ELF-1 (cell line): ENCODE measurements around the gene METTL8.
A peak's percentile ranks its signal among the peaks of the same experiment; 100 is the strongest.
"Not testable (repeated sequence)": the region's sequence is repeated elsewhere in the genome, so short reads cannot be mapped to it uniquely, and the experiment has no call there.

Experiments
- DNase-seq: peaks from one replicate; pipeline ENCODE4 v3.0.0-alpha.2; 2016; ENCODE audit warnings: low read depth, low spot score

The METTL8 gene

DNA sequence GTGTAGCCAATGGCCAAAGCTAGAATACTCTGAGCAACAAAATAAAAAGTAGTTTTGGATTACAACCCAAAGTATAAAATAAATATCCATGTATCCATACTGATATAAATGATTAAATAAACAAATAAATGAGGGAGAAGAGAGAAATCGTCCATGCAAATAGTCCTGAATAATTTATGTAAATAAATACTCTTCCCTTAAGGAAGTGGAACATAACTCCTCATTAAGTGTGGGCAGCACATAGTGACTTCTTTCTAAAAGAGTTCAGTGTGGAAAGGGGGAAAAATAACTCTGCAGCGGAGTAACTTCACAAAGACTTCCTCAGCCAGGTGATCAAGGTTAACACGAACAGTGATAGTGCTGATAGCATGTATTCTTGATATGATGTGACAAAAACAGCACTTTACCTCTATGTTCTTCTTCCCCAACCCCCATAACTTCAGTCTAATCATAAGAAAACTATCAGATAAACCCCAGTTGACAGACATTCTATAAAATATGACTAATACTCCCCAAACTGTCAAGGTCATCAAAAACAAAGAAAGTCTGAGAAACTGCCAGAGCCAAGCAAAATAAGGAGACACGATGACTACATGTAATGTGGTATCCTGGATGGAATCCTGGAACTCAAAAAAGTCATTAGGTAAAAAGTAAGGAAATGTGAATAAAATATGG, 30.7 kb downstream of the METTL8 start:
- DNase-seq = no peak

- no peak for DNase-seq
Observed at GRCh38 chr2:171401947-171402346, 31.8 kb downstream of the METTL8 start.

DNA sequence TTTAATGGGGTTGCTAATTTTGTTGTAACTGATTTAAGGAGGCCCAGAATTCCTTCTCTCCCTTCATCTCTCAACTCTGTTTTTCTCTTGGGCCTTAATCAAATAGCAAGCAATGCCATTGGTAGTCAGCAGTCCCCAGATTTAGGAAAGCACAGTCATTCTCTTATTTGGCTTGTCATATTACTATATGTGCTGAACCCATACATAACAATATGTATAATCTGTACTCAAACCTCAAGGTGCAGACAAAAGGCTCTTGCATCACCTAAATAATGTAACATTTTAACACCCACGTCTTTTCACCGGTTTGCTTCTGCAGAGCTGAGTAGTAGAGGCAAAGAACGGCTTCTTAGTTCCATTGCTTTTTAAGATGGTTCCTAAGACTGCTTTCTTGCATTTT, 33.4 kb downstream of the METTL8 start:
- DNase-seq = no peak

DNA sequence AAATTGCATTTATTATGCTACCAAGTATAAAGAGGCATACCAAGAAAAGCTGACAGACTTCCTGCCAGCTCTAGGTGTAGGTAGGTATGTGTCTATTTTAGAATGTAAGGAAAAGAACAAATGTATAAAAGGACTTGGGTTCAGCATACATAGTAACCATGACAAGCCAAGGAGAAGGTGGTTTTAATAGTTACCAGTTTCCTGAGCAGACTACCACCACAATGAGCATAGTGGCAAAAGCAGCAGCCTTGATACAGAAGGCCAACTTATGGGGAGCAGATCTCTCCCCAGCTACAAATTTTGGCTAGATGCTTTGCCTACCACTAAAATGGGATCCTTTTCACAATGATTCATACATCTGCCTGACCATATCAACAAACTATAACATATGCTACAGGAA, 34.5 kb downstream of the METTL8 start:
- no peak for DNase-seq

- no peak for DNase-seq
Observed at GRCh38 chr2:171394164-171394740, 39.5 kb downstream of the METTL8 start.

- no peak for DNase-seq
Observed at GRCh38 chr2:171393487-171393886, 40.3 kb downstream of the METTL8 start.

GRCh38 chr2:171391532-171391931, 42.3 kb downstream of the METTL8 start:
- no peak for DNase-seq

- DNase-seq = no peak
Observed at GRCh38 chr2:171390941-171391516, 42.8 kb downstream of the METTL8 start.

DNA sequence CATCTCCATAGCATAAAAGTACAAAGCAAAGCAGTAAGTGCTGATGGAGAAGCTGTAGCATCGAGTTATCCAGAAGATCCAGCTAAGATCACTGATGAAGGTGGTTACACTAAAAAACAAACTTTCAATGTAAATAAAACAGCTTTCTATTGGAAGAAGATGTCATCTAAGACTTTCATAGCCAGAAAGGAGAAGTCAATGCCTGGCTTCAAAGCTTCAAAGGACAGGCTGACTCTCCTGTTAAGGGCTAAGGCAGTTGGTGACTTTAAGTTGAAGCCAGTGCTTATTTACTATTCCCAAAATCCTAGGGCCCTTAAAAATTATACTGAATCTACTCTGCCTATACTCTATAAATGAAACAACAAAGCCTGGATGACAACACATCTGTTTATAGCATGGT, 44.0 kb downstream of the METTL8 start:
- DNase-seq = no peak

DNA sequence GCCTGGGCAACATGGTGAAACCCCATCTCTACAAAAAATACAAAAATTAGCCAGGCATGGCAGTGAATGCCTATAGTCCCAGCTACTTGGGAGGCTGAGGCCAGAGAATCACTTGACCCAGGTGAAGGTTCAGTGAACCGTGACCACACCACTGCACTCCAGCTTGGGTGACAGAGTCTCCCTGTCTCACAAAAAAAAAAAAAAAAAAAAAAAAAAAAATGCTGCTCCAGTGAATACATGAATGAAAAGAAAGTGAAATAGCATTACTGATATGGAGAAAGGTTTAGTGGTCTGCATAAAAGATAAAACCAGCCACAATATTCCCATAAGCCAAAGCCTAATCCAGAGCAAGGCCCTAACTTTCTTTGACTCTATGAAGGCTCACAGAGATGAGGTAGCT, 44.5 kb downstream of the METTL8 start:
- no peak for DNase-seq

DNA sequence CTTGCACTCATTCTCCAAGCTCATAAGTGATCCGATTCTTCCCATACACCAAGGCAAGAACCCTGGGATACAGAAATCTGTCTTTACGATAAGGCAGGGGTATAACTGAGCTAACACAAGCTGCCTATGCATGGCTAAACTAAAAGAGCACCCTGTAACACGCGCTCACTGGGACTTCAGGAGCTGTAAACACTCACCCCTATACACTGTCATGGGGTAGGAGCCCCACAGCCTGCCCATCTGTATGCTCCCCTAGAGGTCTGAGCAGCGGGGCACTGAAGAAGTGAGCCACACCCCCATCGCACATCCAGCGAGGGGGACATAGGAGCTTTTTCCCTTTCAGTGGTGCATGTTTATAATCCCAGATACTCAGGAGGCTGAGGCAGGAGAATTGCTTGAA, 46.7 kb downstream of the METTL8 start:
- DNase-seq = no peak

DNA sequence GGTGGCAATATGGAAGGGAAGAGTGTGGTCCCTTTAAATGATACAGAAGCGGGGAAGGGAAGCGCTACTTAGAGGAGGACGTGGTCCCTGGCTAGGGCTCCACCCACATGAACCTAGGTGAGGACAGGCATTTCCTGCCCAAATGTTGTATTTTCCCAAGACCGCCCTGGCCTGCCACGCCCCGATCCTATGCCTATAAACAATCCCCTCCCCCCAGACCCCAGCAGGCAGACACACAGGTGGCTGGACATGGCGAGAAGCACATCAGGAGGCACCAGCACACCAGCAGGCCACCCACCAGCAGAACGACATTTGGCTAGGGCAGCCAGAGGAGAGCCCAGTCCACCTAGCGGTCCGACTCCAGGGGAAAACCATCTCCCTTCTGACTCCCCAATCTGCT, 47.2 kb downstream of the METTL8 start:
- DNase-seq = peak; percentile 77

GRCh38 chr2:171383134-171383533, 50.7 kb downstream of the METTL8 start:
- DNase-seq = no peak

- not testable (repeated sequence) for DNase-seq
Observed at GRCh38 chr2:171382175-171382574, 51.6 kb downstream of the METTL8 start.

- not testable (repeated sequence) for DNase-seq
Observed at GRCh38 chr2:171377852-171378251, 55.9 kb downstream of the METTL8 start.

DNA sequence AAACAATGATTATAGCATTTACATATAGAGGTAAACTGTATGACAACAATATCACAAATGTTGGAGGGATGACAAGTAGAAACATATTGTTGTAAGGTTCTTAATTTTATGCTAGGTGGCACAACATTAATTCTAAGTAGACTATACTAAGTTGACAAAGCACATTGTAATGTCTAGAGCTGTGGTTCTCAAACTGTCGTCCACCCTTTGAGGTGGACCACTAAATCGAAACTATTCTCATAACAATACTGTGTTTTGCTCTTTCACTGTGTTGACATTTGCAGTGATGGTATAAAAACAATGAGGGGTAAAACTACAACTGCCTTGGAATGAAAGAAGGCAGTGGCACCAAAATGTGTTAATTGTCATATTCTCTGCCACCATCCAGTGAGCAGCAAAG, 66.1 kb downstream of the METTL8 start:
- no peak for DNase-seq

- DNase-seq = no peak
Observed at GRCh38 chr2:171365778-171366177, 68.0 kb downstream of the METTL8 start.

GRCh38 chr2:171365232-171365631, 68.6 kb downstream of the METTL8 start:
- no peak for DNase-seq

DNA sequence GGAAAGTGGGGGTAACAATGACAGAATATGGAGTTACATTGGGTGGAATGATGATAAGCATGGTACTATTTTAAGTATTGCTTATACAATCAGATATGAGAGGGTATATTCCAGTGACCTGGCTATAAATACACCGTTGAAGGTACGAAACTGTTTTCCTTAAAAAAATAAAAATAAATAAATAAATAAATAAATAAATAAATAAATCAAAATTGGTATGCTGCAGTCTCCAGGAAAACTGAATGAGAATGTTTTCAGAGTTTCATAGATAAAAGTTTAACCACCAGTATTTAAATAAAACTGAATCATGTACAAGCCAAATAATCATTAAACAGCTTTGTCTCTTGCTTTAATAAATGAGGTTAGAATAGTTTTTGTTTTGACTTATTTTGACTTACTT, 71.4 kb downstream of the METTL8 start:
- DNase-seq = no peak

DNA sequence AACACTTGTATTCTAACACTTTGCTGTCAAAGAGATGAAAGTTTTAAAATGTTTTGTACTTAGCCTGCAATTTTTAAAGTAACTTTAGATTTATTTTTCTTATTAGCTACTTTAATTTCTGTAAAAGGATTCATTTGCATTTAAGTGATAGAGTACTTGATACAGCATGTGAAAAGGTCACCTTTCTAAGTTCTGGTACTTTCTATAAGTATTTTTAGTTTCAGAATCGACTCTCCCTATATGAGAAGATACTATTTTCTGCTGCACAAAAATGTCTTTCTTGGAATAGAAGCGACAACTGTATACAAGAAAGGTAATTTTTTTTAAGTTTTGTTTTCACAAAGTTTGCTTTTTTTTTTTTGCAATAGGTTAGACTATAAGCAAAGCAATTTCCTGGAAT, 72.9 kb downstream of the METTL8 start:
- no peak for DNase-seq

- DNase-seq = not testable (repeated sequence)
Observed at GRCh38 chr2:171353746-171354145, 80.0 kb downstream of the METTL8 start.

GRCh38 chr2:171348056-171348455, 85.7 kb downstream of the METTL8 start:
- DNase-seq = no peak

- no peak for DNase-seq
Observed at GRCh38 chr2:171347591-171348032, 86.2 kb downstream of the METTL8 start.
